PC-3 (cell line): ENCODE measurements around the gene DDX50. TPM values are rescaled to one million over a fixed set of nuclear protein-coding genes. Genes with fewer than 3 reads are reported as not detected.
"Not testable (repeated sequence)": the region's sequence is repeated elsewhere in the genome, so short reads cannot be mapped to it uniquely, and the experiment has no call there.

Experiments
- ATAC-seq: fragments of 200-7000 bp; cut with Tn5 transposase; 2 replicates; pipeline ENCODE4 v1.9.1; 2020; ENCODE audit warnings: mild to moderate bottlenecking, moderate library complexity
- BruUV-seq: library from RNA; stranded (reverse); fragments of 400-500 nt; replicated peaks from 2 replicates; lab custom pipeline; 2021; lab: Mats Ljungman, UMichigan
- CTCF ChIA-PET: fragments of 300-600 bp; sonication (Branson Sonifier 250); formaldehyde crosslinking; loops from one replicate; lab custom pipeline; 2022; ENCODE audit warnings: antibody characterized with exemption; lab: Charles Lee
- POLR2A ChIA-PET: fragments of 300-600 bp; sonication (Branson Sonifier 250); formaldehyde crosslinking; loops from one replicate; lab custom pipeline; 2022; ENCODE audit warnings: antibody characterized with exemption; ENCODE audit not compliant: unreplicated experiment; lab: Charles Lee
- DNase-seq: peaks from one replicate; pipeline ENCODE4 v3.0.0-alpha.2; 2015
- H2AFZ ChIP-seq: fragments of 300-600 bp; sonication (generic); 2 replicates; pipeline ENCODE4 v1.6.0; 2016; ENCODE audit warnings: antibody characterized with exemption, low read length
- H3F3A ChIP-seq: fragments of 300-600 bp; sonication (generic); one replicate; pipeline ENCODE4 v1.6.0; 2017; ENCODE audit warnings: antibody characterized with exemption, low read length, control low read depth, mild to moderate bottlenecking; ENCODE audit not compliant: unreplicated experiment
- H3K27ac ChIP-seq: fragments of 300-600 bp; sonication (generic); 2 replicates; pipeline ENCODE4 v1.5.1; 2016; ENCODE audit warnings: mild to moderate bottlenecking, low read length
- H3K27me3 ChIP-seq: fragments of 300-600 bp; sonication (generic); 2 replicates; pipeline ENCODE4 v1.6.1; 2016; ENCODE audit warnings: low read length, mixed read lengths
- H3K36me3 ChIP-seq: fragments of 300-600 bp; sonication (generic); 2 replicates; pipeline ENCODE4 v1.6.1; 2016; ENCODE audit warnings: low read depth, mixed run types, low read length, mixed read lengths
- H3K4me1 ChIP-seq: fragments of 300-600 bp; sonication (generic); 2 replicates; pipeline ENCODE4 v1.5.1; 2016; ENCODE audit warnings: low read length; ENCODE audit not compliant: insufficient read depth
- H3K4me2 ChIP-seq: fragments of 300-600 bp; sonication (generic); 2 replicates; pipeline ENCODE4 v1.6.0; 2016; ENCODE audit warnings: low read length
- H3K4me3 ChIP-seq: fragments of 300-600 bp; sonication (generic); 2 replicates; pipeline ENCODE4 v1.5.1; 2016; ENCODE audit warnings: mild to moderate bottlenecking, low read length, mixed read lengths
- H3K79me2 ChIP-seq: fragments of 300-600 bp; sonication (generic); 2 replicates; pipeline ENCODE4 v1.6.1; 2017; ENCODE audit warnings: low read length, mixed read lengths
- H3K9ac ChIP-seq: fragments of 300-600 bp; sonication (generic); 2 replicates; pipeline ENCODE4 v1.6.0; 2016; ENCODE audit warnings: mild to moderate bottlenecking, low read length
- H3K9me2 ChIP-seq: fragments of 300-600 bp; sonication (generic); replicated peaks from 2 replicates; pipeline ENCODE4 v1.6.1; 2016; ENCODE audit warnings: mixed run types, low read length, mixed read lengths
- H3K9me3 ChIP-seq: fragments of 300-600 bp; sonication (generic); 2 replicates; pipeline ENCODE4 v1.6.1; 2016; ENCODE audit warnings: low read length, mixed read lengths
- H4K20me1 ChIP-seq: fragments of 300-600 bp; sonication (generic); 2 replicates; pipeline ENCODE4 v1.6.1; 2016; ENCODE audit warnings: low read length, mixed read lengths
- CTCF ChIP-seq: fragments of 300-600 bp; sonication (generic); conservative IDR thresholded peaks from 2 replicates; pipeline ENCODE4 v1.5.1; 2017; ENCODE audit warnings: antibody characterized with exemption, low read depth, mild to moderate bottlenecking, low read length
- EZH2 ChIP-seq: fragments of 300-600 bp; sonication (generic); IDR thresholded peaks from one replicate; pipeline ENCODE4 v1.6.1; 2017; ENCODE audit warnings: antibody characterized with exemption, mild to moderate bottlenecking, low read length; ENCODE audit not compliant: unreplicated experiment
- EZH2phosphoT487 ChIP-seq: fragments of 300-600 bp; sonication (generic); IDR thresholded peaks from 2 replicates; pipeline ENCODE4 v1.6.1; 2018; ENCODE audit warnings: mild to moderate bottlenecking, antibody characterized with exemption, low read length, borderline replicate concordance
- intact Hi-C: fragments of 100-400 bp; cut with micrococcal nuclease; formaldehyde crosslinking; loops from 2 replicates; pipeline ENCODE4 v1.9.0; 2023
- total RNA-seq: library from RNA; depleted of rRNA; stranded (reverse); fragments of >200 nt; gene quantifications from 2 replicates; pipeline ENCODE4 v1.2.3, GENCODE V29; 2014

The DDX50 gene
- total RNA-seq, 1 experiment from 2014 or later: 41.4 TPM

- peaks cover 16% of the 10 kb centered on the region for H3K9me3 ChIP-seq
- ATAC-seq: no peak
- TF ChIP-seq EZH2 (no peak), EZH2phosphoT487 (no peak), CTCF (no peak)
- intact Hi-C loops: no loop called here
- H3K4me1 ChIP-seq: no peaks in the 10 kb centered on the region
- ChIA-PET POLR2A (no interaction called here), CTCF (no interaction called here)
- no peak overlapping the region for H2AFZ ChIP-seq
- H3K9ac ChIP-seq: no peak overlapping the region
- no peak overlapping the region for H3K27ac ChIP-seq
- no peaks in the 10 kb centered on the region for H3K27me3 ChIP-seq
- H3K4me3 ChIP-seq: no peak overlapping the region
- no TSS peak for BruUV-seq
- H3K36me3 ChIP-seq: no peaks in the 10 kb centered on the region; the same call in 1 of the 2 replicates
- no peaks in the 10 kb centered on the region for H3K79me2 ChIP-seq
- no peaks in the 10 kb centered on the region for H4K20me1 ChIP-seq
- no peaks in the 10 kb centered on the region for H3K9me2 ChIP-seq
- no peaks in the 10 kb centered on the region for H3F3A ChIP-seq
- H3K4me2 ChIP-seq: no peak overlapping the region
- DNase-seq: no peak
Measured at GRCh38 chr10:68857005-68857404, 44.1 kb upstream of the DDX50 start.

- no peaks in the 10 kb centered on the region; the same call in 1 of the 2 replicates for H3K36me3 ChIP-seq
- no peak overlapping the region for H3K4me3 ChIP-seq
- DNase-seq (no peak), ATAC-seq (no peak)
- H3K27me3 ChIP-seq: no peaks in the 10 kb centered on the region
- H3K9me3 ChIP-seq: peaks cover 17% of the 10 kb centered on the region
- no peak overlapping the region for H3K27ac ChIP-seq
- H3K4me1 ChIP-seq: no peaks in the 10 kb centered on the region
- H4K20me1 ChIP-seq: no peaks in the 10 kb centered on the region
- no peaks in the 10 kb centered on the region for H3K9me2 ChIP-seq
- ChIA-PET CTCF (no interaction called here), POLR2A (no interaction called here)
- no TSS peak for BruUV-seq
- TF ChIP-seq CTCF: no peak
- TF ChIP-seq EZH2: no peak
- TF ChIP-seq EZH2phosphoT487: no peak
- H3K4me2 ChIP-seq: no peak overlapping the region
- H3K79me2 ChIP-seq: no peaks in the 10 kb centered on the region
- intact Hi-C loops: no loop called here
- H3F3A ChIP-seq: no peaks in the 10 kb centered on the region
- no peak overlapping the region for H3K9ac ChIP-seq
- no peak overlapping the region for H2AFZ ChIP-seq
Measured at GRCh38 chr10:68861253-68861652, 39.9 kb upstream of the DDX50 start.

DNA sequence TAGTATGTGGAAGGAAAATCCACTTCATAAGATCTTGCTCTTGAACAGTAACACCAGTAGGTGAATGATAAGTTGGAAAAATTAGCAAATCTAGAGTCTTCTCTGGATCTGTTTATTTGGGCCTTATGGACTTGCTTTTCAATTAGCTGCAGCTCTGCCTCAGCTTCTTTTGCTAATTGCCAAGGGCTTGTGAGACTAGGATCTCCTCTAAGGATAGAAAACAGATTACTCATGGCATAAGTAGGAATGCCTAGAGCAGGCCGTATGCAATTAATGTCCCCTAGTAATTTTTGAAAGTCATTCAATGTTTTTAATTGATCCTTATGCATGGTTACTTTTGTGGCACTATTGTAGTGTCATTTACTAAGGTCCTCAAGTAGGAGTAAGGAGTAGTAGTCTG, 36.5 kb upstream of the DDX50 start:
- ATAC-seq (no peak), DNase-seq (no peak)
- Histone ChIP-seq H2AFZ (no peak overlapping the region), H3K4me3 (no peak overlapping the region), H3K4me1 (no peaks in the 10 kb centered on the region), H3K27me3 (no peaks in the 10 kb centered on the region), H3F3A (no peaks in the 10 kb centered on the region), H3K9ac (no peak overlapping the region), H3K9me3 (peaks cover 23% of the 10 kb centered on the region), H3K9me2 (no peaks in the 10 kb centered on the region), H3K27ac (no peak overlapping the region), H3K36me3 (no peaks in the 10 kb centered on the region; the same call in 1 of the 2 replicates), H4K20me1 (no peaks in the 10 kb centered on the region), H3K4me2 (no peak overlapping the region), H3K79me2 (no peaks in the 10 kb centered on the region)
- POLR2A ChIA-PET: no interaction called here
- no peak for TF ChIP-seq EZH2phosphoT487
- TF ChIP-seq EZH2: no peak
- no peak for TF ChIP-seq CTCF
- BruUV-seq: no TSS peak
- CTCF ChIA-PET: no interaction called here
- intact Hi-C loops: no loop called here

DNA sequence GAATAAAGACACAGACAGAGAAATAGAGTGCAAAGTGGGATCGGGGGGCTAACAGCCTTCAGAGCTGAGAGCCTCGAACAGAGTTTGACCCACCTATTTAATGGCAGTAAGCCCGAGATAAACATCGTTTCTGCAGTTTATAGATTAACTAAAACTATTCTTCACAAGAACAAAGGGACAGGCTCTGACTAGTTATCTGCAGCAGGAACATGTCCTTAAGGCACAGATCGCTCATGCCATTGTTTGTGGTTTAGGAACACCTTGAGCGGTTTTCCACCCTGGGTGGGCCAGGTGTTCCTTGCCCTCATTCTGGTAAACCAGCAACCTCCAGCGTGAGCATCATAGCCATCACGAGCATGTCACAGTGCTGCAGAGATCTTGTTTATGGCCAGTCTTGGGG, 32.9 kb upstream of the DDX50 start:
- H3K4me3 ChIP-seq, intact Hi-C loops, H3K9me2 ChIP-seq, H3K9me3 ChIP-seq, H3K4me2 ChIP-seq, H3K36me3 ChIP-seq, H3K79me2 ChIP-seq, H3K27ac ChIP-seq, POLR2A ChIA-PET, H3K27me3 ChIP-seq, DNase-seq, BruUV-seq, ATAC-seq, H2AFZ ChIP-seq, H3F3A ChIP-seq, H3K9ac ChIP-seq, H4K20me1 ChIP-seq, CTCF ChIA-PET: not testable (repeated sequence)
- H3K4me1 ChIP-seq: peaks cover 15% of the 10 kb centered on the region
